HepG2 (cell line): Measurements from ENCODE around the gene HTRA2. TPM values are rescaled to one million over a fixed set of nuclear protein-coding genes. Genes with fewer than 3 reads are reported as not detected.

Experiments
- HBP1 ChIP-seq: IDR thresholded peaks from 2 replicates; pipeline ENCODE4 v1.6.1; 2016; ENCODE audit warnings: low read depth, control low read depth
- HCFC1 ChIP-seq: fragments of 150-350 bp; IDR thresholded peaks from 2 replicates; pipeline ENCODE4 v1.6.1; 2014; ENCODE audit warnings: low read depth, low read length
- HNF1A ChIP-seq, 2 experiments: sonication (generic) in 1 of 2; formaldehyde crosslinking in 1 of 2; IDR thresholded peaks; 2 replicates each; pipeline versions ENCODE4 v1.4.0 to v1.6.1; 2016 to 2020; ENCODE audit warnings: borderline replicate concordance in 1 of 2, low read depth in 1 of 2, mild to moderate bottlenecking in 1 of 2, missing genetic modification reagents in 1 of 2
- KDM2A ChIP-seq: sonication (generic); formaldehyde crosslinking; IDR thresholded peaks from 2 replicates; pipeline ENCODE4 v1.4.0; 2020; ENCODE audit warnings: low read depth, missing genetic modification reagents, borderline replicate concordance
- MAX ChIP-seq: IDR thresholded peaks from 2 replicates; pipeline ENCODE4 v1.6.1; 2012; ENCODE audit warnings: inconsistent platforms
- MXI1 ChIP-seq: IDR thresholded peaks from 3 replicates; pipeline ENCODE4 v1.6.1; 2012; ENCODE audit warnings: low read depth, low read length, inconsistent platforms, borderline replicate concordance
- TARDBP ChIP-seq: sonication (generic); formaldehyde crosslinking; IDR thresholded peaks from 2 replicates; pipeline ENCODE4 v1.8.0; 2022; ENCODE audit warnings: mild to moderate bottlenecking, missing genetic modification reagents
- ZFX ChIP-seq: sonication (generic); formaldehyde crosslinking; IDR thresholded peaks from 2 replicates; pipeline ENCODE4 v1.4.0; 2020; ENCODE audit warnings: mild to moderate bottlenecking, low read depth, missing genetic modification reagents, moderate library complexity
- ZHX2 ChIP-seq, 2 experiments: sonication (generic) in 1 of 2; formaldehyde crosslinking in 1 of 2; IDR thresholded peaks; 2 replicates each; pipeline versions ENCODE4 v1.6.1 to v1.9.0; 2014 to 2022; ENCODE audit warnings: antibody characterized with exemption in 1 of 2, borderline replicate concordance in 1 of 2, inconsistent platforms in 1 of 2, low read depth in 1 of 2, missing genetic modification reagents in 1 of 2
- ZNF343 ChIP-seq: sonication (generic); formaldehyde crosslinking; IDR thresholded peaks from 2 replicates; pipeline ENCODE4 v1.4.0; 2020; ENCODE audit warnings: mild to moderate bottlenecking, missing genetic modification reagents
- ZNF556 ChIP-seq: sonication (generic); formaldehyde crosslinking; IDR thresholded peaks from 2 replicates; pipeline ENCODE4 v1.4.0; 2020; ENCODE audit warnings: mild to moderate bottlenecking, missing genetic modification reagents, borderline replicate concordance
- ZNF605 ChIP-seq: sonication (generic); formaldehyde crosslinking; IDR thresholded peaks from 2 replicates; pipeline ENCODE4 v1.8.0; 2022; ENCODE audit warnings: mild to moderate bottlenecking, missing genetic modification reagents
- ZSCAN20 ChIP-seq: sonication (generic); formaldehyde crosslinking; IDR thresholded peaks from 2 replicates; pipeline ENCODE4 v1.4.0; 2020; ENCODE audit warnings: missing genetic modification reagents, mild to moderate bottlenecking, borderline replicate concordance
- polyA plus RNA-seq, 8 experiments: library from polyadenylated mRNA; depleted of rRNA in 3 of 8; stranded (reverse) in 7 of 8; unstranded in 1 of 8; fragments of >200 nt; fragmentation: Illumina TruSeq in 4 of 8; extraction: Trizol in 4 of 8; gene quantifications; 2 replicates each; pipeline versions ENCODE4 v1.2.1 to v1.2.3, GENCODE V29; 2011 to 2016; ENCODE audit warnings: low read depth in 4 of 8, missing spikeins in 1 of 8, mixed read lengths in 1 of 8; ENCODE audit not compliant: insufficient read depth in 1 of 8
- total RNA-seq, 5 experiments: library from RNA; depleted of rRNA; stranded (reverse); fragments of >200 nt; fragmentation: Illumina TruSeq; extraction: Trizol; gene quantifications; 2 replicates each; pipeline ENCODE4 v1.2.3, GENCODE V29; 2016; ENCODE audit warnings: low read depth in 1 of 5

The HTRA2 gene
- total and polyA plus RNA-seq, 2 of the 13 experiments (the other 11 are each of a cell fraction or from before 2014, with no cell fraction given), result 47.7 to 50.3 TPM

GRCh38 chr2:74553892-74554819, 24.4 kb downstream of the HTRA2 start, which contains the start of the genes DOK1 and LOXL3 (continued):
- TF ChIP-seq ZHX2 (IDR thresholded peaks at IDR 0.05; ENCODE audit: low read depth), result peak; percentile 95
- no peak for TF ChIP-seq ZHX2 (CRISPR knock-in tag; IDR thresholded peaks at IDR 0.05; ENCODE audit: borderline replicate concordance)
- TF ChIP-seq ZNF343, result no peak
- no peak for TF ChIP-seq HNF1A (IDR thresholded peaks at IDR 0.05; ENCODE audit: low read depth)
- peak; percentile 23; the same call in 1 of the 2 replicates for TF ChIP-seq HNF1A (CRISPR knock-in tag; IDR thresholded peaks at IDR 0.05; ENCODE audit: borderline replicate concordance)
- TF ChIP-seq ZFX (CRISPR knock-in tag), result peak; percentile 60; the same call in 1 of the 2 replicates
- TF ChIP-seq MXI1, result no peak
- 0 out of 2 replicates have a peak, but pooled peaks have one; percentile 34 for TF ChIP-seq KDM2A
- TF ChIP-seq HCFC1, result no peak
- TF ChIP-seq MAX, result no peak
- 0 out of 2 replicates have a peak, but pooled peaks have one; percentile 72 for TF ChIP-seq ZSCAN20 (CRISPR knock-in tag)
- TF ChIP-seq ZNF556 (CRISPR knock-in tag), result no peak
- peak; percentile 57; the same call in 1 of the 2 replicates for TF ChIP-seq TARDBP
- peak; percentile 23; the same call in 1 of the 2 replicates for TF ChIP-seq HBP1 (CRISPR knock-in tag)
- TF ChIP-seq ZNF605 (CRISPR knock-in tag), result 0 out of 2 replicates have a peak, but pooled peaks have one; percentile 47
